ENCODE results near the gene SLCO1C1. TPM values are rescaled to one million over a fixed set of nuclear protein-coding genes. Genes with fewer than 3 reads are reported as not detected.
"Not testable (repeated sequence)": the region's sequence is repeated elsewhere in the genome, so short reads cannot be mapped to it uniquely, and the experiment has no call there.

Gene SLCO1C1
- total RNA-seq, 1 experiment from 2014 or later: not detected

DNA sequence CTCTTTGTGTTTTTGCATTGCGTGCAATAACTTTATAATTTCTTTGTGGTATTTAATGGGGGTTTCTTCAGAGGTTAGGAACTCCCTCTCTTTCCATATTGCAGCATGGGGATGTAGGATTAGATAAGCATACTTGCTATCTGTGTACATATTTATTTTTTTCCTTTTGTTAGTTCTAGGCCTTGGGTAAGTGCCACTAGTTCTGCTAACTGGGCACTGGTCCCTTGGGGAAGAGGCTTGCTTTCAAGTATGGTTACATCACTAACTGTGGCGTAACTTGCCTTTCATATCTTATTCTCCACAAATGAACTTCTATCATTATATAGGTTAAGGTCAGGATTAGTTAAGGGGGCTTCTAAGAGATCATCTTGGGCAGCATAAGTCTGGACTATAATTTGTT is 83.8 kb downstream of the SLCO1C1 start:
- no peak for DNase-seq (ENCODE audit: low read depth)
- in situ Hi-C loops (cut with HindIII; ENCODE audit: low pct_unique_long_range_greater_than_20kb, low sequenced_read_pairs): no loop called here

DNA sequence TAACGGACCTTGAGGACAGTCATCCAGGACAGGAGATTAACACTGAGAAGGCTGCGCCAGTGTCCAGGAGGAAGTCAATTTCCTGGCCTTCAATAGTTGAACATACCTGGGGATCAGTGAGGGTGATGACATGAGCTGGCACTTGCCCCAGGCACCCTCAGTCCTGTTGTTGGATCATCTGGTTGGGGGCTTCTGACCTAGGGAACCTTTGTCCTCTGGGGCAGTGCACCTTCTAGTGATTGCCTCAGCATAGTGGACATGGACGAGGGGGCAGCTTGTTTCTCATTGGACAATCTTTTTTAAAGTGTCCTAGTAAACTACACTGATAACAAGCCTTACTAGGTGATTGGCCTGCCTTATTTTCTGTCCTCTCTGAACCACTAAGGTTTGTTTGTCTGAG is 84.8 kb downstream of the SLCO1C1 start:
- in situ Hi-C loops (cut with HindIII; ENCODE audit: low pct_unique_long_range_greater_than_20kb, low sequenced_read_pairs); DNase-seq (ENCODE audit: low read depth): not testable (repeated sequence)

DNA sequence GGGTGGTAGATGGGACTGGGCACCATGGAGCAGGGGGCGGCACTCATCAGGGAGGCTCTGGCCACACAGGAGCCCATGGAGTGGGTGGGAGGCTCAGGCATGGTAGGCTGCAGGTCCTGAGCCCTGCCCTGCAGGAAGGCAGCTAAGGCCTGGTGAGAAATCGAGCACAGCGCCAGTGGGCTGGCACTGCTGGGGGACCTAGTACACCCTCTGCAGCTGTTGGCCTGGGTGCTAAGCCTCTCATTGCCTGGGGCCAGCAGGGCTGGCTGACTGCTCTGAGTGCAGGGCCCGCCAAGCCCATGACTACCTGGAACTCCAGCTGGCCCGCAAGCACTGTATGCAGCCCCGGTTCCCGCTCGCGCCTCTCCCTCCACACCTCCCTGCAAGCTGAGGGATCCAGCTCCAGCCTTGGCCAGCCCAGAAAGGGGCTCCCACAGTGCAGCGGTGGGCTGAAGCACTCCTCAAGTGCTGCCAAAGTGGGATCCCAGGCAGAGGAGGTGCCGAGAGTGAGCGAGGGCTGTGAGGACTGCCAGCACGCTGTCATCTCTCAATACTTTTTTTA is 88.7 kb downstream of the SLCO1C1 start:
- DNase-seq (ENCODE audit: low read depth); in situ Hi-C loops (cut with HindIII; ENCODE audit: low pct_unique_long_range_greater_than_20kb, low sequenced_read_pairs): not testable (repeated sequence)

DNA sequence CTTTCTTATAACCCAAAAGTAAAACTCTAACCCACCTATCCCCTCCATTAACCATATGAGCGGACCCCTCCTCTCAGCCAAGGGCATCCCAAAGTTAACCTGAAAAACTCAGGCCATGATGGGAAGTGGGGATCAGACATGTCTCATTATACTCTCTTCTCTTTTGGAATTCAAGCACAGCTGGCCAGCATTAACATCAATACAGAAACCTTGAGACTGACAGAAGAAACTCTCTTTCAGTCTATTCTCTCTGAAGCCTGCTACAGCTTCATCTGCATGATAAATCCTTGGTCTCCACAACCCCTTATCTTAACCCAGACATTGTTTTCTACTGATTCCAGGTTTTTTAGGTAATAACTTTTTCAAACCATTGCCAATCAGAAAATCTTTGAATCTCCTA is 97.8 kb downstream of the SLCO1C1 start:
- in situ Hi-C loops (cut with HindIII; ENCODE audit: low pct_unique_long_range_greater_than_20kb, low sequenced_read_pairs): no loop called here

DNA sequence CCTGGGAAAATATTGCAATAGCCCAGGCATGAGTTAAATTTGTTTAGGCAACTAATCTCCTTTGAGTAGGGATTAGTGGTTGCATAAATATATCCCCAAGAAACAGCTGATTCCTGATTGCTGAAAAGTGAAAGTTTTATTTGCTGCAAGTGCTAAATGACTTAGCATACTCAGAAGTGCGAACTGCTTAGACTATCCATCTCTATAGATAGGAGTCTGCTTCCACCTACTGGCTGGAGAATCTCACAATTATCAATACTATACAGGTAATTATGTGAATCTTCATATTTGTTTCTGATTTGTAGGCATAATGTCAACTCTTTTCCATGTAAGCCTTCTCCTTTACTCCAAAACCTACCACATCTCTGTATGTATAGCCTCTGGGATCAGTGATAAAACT is 103.4 kb downstream of the SLCO1C1 start:
- in situ Hi-C loops (cut with HindIII; ENCODE audit: low pct_unique_long_range_greater_than_20kb, low sequenced_read_pairs): no loop called here
- DNase-seq (ENCODE audit: low read depth): peak; percentile 4

More for the DNA sequence above, 97.8 kb downstream of the SLCO1C1 start:
- DNase-seq (ENCODE audit: low read depth): no peak

DNA sequence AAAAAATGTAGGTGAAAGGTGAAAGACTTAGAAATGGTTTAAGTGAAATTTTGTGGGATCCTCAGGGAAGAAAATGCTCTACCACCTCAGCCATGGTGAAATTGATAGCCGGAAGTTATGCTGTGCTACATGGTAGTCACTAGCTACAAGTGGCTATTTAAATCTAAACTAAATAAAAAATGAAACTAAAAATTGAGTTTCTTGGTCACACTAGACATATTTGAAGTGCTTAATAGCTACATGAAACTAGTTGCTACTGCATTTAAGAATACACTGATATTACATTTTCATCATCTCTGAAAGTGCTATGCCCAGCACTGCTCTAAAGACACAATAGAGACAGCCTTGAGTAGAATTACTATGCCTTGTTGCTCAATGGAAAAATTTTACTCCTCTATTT is 105.0 kb downstream of the SLCO1C1 start:
- in situ Hi-C loops (cut with HindIII; ENCODE audit: low pct_unique_long_range_greater_than_20kb, low sequenced_read_pairs): no loop called here
- DNase-seq (ENCODE audit: low read depth): no peak

DNA sequence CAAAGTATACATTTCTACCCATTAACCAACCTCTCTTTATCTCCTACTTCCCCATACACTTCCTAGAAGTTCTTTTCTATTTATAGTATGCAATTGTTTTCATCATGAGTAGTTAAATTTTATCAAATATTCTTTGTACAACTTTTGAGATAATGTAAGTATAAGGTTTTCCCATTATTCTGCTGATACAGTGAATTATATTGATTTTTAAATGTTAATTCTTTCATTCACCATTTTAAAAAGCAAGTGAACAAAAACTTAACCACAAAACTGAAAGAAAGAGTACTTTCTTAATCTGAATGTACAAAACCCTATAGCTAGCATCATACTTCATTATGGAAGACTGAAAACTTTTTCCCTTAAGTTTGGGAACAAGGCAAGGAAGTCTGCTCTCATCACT is 105.9 kb downstream of the SLCO1C1 start:
- DNase-seq (ENCODE audit: low read depth): no peak
- in situ Hi-C loops (cut with HindIII; ENCODE audit: low pct_unique_long_range_greater_than_20kb, low sequenced_read_pairs): no loop called here

Other genes starting within 250 kb of the SLCO1C1 start
- not detected in 2 replicates for gene SLCO1B3, start 115.4 kb downstream of the SLCO1C1 start, total RNA-seq (2014; rRNA removed; shearing (Covaris generic); ENCODE audit: low replicate concordance)